Spleen (tissue), 11 donors: ENCODE data around the gene SLF1. TPM values are rescaled to one million over a fixed set of nuclear protein-coding genes. Genes with fewer than 3 reads are reported as not detected.

Experiments used
- DNase-seq: peaks from one replicate; pipeline ENCODE4 v3.0.0-alpha.2; 2020
- H3K27ac ChIP-seq, 8 donors: fragments of 200-600 bp; sonication (generic) in 7 of 8; 1 replicate in 4 of 8; 2 replicates in 4 of 8; pipeline versions ENCODE4 v1.5.0 to v1.8.0; 2016 to 2021; ENCODE audit warnings: inconsistent platforms in 4 of 8, mild to moderate bottlenecking in 4 of 8, moderate library complexity in 1 of 8
- H3K27me3 ChIP-seq, 7 donors: fragments of 200-600 bp; sonication (generic) in 6 of 7; replicated peaks in 1 of 7; 1 replicate in 4 of 7; 2 replicates in 3 of 7; pipeline versions ENCODE4 v1.5.0 to v1.8.0; 2016 to 2021; ENCODE audit warnings: inconsistent platforms in 3 of 7, mild to moderate bottlenecking in 1 of 7
- H3K36me3 ChIP-seq, 6 donors: fragments of 200-600 bp; sonication (generic) in 5 of 6; 1 replicate in 4 of 6; 2 replicates in 2 of 6; pipeline versions ENCODE4 v1.5.0 to v1.8.0; 2016 to 2021; ENCODE audit warnings: inconsistent platforms in 2 of 6
- H3K4me1 ChIP-seq, 6 donors: fragments of 200-600 bp; sonication (generic) in 5 of 6; 1 replicate in 3 of 6; 2 replicates in 3 of 6; pipeline versions ENCODE4 v1.5.0 to v1.8.0; 2016 to 2021; ENCODE audit warnings: inconsistent platforms in 3 of 6
- H3K4me3 ChIP-seq, 8 donors: fragments of 200-600 bp; sonication (generic) in 7 of 8; 1 replicate in 4 of 8; 2 replicates in 4 of 8; pipeline versions ENCODE4 v1.5.0 to v1.8.0; 2016 to 2021; ENCODE audit warnings: inconsistent platforms in 4 of 8, mild to moderate bottlenecking in 4 of 8, moderate library complexity in 2 of 8
- H3K9me3 ChIP-seq, 8 donors: fragments of 200-600 bp; sonication (generic) in 7 of 8; 1 replicate in 4 of 8; 2 replicates in 4 of 8; pipeline versions ENCODE4 v1.5.0 to v1.8.0; 2016 to 2021; ENCODE audit warnings: inconsistent platforms in 4 of 8
- POLR2A ChIP-seq, 3 donors: fragments of 450-650 bp; IDR thresholded peaks; one replicate each; pipeline ENCODE4 v1.5.1; 2017; ENCODE audit warnings: antibody characterized with exemption in 3 of 3, mild to moderate bottlenecking in 1 of 3
- POLR2AphosphoS5 ChIP-seq, 3 donors: sonication (generic); formaldehyde crosslinking; IDR thresholded peaks; one replicate each; pipeline ENCODE4 v1.5.1; 2017; ENCODE audit warnings: antibody characterized with exemption in 3 of 3
- WGBS, 5 donors: extraction: QIAGEN DNeasy Blood & Tissue Kit in 3 of 5; methylation state at CpG; one replicate each; pipeline versions ENCODE4 v1.1.5 to v1.1.7; 2013 to 2018; 5-methylcytosine and 5-hydroxymethylcytosine counted together
- intact Hi-C: fragments of 100-400 bp; cut with DNase I; formaldehyde crosslinking; loops from one replicate; pipeline ENCODE4 v1.15.0; 2023; ENCODE audit warnings: low total_unique reads
- polyA plus RNA-seq, 3 donors: library from polyadenylated mRNA; stranded (reverse); fragments of 200-250 nt; gene quantifications; one replicate each; pipeline ENCODE4 v1.2.1, GENCODE V29; 2013
- total RNA-seq, 7 donors: library from RNA; depleted of rRNA in 3 of 7; stranded (reverse); fragments of >200 nt in 3 of 7; fragmentation: NEBNext Ultra II Directional in 4 of 7; extraction: Animal tissue kit (Norgen Biotek cat#: 25700) in 4 of 7; gene quantifications; one replicate each; pipeline versions ENCODE4 v1.1.0 to v1.2.1, GENCODE V29; 2016 to 2021
- TF ChIP-seq, protein P1 (sequence below), 11 experiments: fragments of 200-600 bp in 7 of 11; fragments of 450-650 bp in 4 of 11; sonication (generic) in 4 of 11; IDR thresholded peaks in 8 of 11; conservative IDR thresholded peaks in 3 of 11; 1 replicate in 7 of 11; 2 replicates in 4 of 11; pipeline versions ENCODE4 v1.4.0 to v1.8.0; 2016 to 2021; ENCODE audit warnings: antibody characterized with exemption in 11 of 11, inconsistent platforms in 4 of 11, mild to moderate bottlenecking in 1 of 11
- donor health status: healthy with polysubstance abuse.
- donor health status: DM: no; HTN: no; CAD: no; lungs with moderate emphysema.
- donor health status: DM: no; HTN: no; CAD: no.
- donor health status: Bipolar disorder and iron deficiency.
- donor health status: healthy.
- donor health status: DM: no; HTN: no; CAD: no.
- donor health status: DM: yes; HTN: yes; CAD: no.

The SLF1 gene
- total and polyA plus RNA-seq, 10 donors, result 5.0 to 18.7 (median 9.9) TPM

GRCh38 chr5:94691949-94692348 is 73.5 kb downstream of the SLF1 start:
- H3K36me3 ChIP-seq, result peaks cover 0 to 79% (median 20%) of the 10 kb centered on the region in 6 donors
- intact Hi-C loops, result loop anchor here (10.0 kb wide), 1 partner anchor 167 kb away; no protein-coding TSS in a partner anchor
- no peak overlapping the region for H3K27ac ChIP-seq
- no peak for DNase-seq
- peak in 1 of 3 donors; percentile 8 for TF ChIP-seq POLR2AphosphoS5 (IDR thresholded peaks at IDR 0.05)
- TF ChIP-seq POLR2A (IDR thresholded peaks at IDR 0.05), result no peak
- no peaks in the 10 kb centered on the region for H3K9me3 ChIP-seq
- 38 to 70% (median 55%) methylated on average over 4 of the region's 4 CpGs for WGBS, 5 donors
- H3K4me1 ChIP-seq, result peaks cover 0 to 17% (median 5%) of the 10 kb centered on the region in 6 donors
- no peak overlapping the region for H3K4me3 ChIP-seq
- H3K27me3 ChIP-seq, result no peaks in the 10 kb centered on the region

GRCh38 chr5:94692581-94692980 is 74.1 kb downstream of the SLF1 start:
- no peak for DNase-seq
- Histone ChIP-seq H3K4me3 (no peak overlapping the region), H3K9me3 (no peaks in the 10 kb centered on the region), H3K36me3 (peaks cover 0 to 73% (median 15%) of the 10 kb centered on the region in 6 donors), H3K4me1 (peaks cover 0 to 17% (median 5%) of the 10 kb centered on the region in 6 donors), H3K27ac (no peak overlapping the region), H3K27me3 (no peaks in the 10 kb centered on the region)
- 86 to 96% (median 91%) methylated on average over 3 of the region's 3 CpGs for WGBS, 5 donors
- intact Hi-C loops, result loop anchor here (10.0 kb wide), 1 partner anchor 168 kb away; no protein-coding TSS in a partner anchor
- TF ChIP-seq POLR2AphosphoS5 (IDR thresholded peaks at IDR 0.05) (no peak), POLR2A (IDR thresholded peaks at IDR 0.05) (no peak)
- TF ChIP-seq, protein P1, sequence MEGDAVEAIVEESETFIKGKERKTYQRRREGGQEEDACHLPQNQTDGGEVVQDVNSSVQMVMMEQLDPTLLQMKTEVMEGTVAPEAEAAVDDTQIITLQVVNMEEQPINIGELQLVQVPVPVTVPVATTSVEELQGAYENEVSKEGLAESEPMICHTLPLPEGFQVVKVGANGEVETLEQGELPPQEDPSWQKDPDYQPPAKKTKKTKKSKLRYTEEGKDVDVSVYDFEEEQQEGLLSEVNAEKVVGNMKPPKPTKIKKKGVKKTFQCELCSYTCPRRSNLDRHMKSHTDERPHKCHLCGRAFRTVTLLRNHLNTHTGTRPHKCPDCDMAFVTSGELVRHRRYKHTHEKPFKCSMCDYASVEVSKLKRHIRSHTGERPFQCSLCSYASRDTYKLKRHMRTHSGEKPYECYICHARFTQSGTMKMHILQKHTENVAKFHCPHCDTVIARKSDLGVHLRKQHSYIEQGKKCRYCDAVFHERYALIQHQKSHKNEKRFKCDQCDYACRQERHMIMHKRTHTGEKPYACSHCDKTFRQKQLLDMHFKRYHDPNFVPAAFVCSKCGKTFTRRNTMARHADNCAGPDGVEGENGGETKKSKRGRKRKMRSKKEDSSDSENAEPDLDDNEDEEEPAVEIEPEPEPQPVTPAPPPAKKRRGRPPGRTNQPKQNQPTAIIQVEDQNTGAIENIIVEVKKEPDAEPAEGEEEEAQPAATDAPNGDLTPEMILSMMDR (IDR thresholded peaks at IDR 0.05 in 8 of 11, conservative IDR thresholded peaks at IDR 0.05 in 3 of 11), result no peak

DNA sequence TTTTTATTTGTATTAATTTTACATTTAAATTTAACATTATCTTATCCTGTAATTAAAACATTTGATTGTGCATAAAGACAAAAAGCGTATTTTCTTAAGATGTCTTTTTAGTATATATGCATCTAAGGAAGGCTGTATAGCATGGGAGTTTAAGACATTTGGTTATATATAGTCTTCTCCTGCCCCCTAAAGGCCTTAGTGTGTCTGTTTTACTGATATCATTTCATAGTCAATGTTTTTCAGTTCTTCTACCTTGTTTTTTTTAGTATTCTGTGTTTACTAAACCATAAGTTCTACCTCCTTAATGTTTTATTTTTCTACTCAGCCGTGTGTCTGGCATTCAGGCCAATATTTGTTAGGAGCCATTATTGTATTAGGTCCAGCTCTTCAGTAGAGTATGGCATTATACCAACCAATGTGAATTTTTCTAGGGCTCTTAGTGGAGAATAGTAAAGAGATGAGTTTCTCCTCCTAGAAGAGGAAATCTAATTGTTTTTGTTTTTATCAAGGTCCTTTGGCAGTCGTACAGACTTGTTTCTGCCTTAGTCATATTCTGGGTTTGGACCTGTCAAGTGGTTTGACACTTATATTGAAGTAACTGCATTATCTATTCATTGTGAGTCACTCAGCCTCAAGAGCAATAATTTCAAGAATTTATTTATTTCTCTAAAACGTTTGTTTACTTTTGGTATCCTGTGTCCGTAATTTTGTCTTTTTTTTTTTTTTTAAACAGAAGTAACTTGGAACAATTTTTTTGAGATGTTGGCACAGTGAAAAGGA is 74.8 kb downstream of the SLF1 start:
- DNase-seq, result no peak
- Histone ChIP-seq H3K9me3 (no peaks in the 10 kb centered on the region), H3K36me3 (peaks cover 0 to 70% (median 13%) of the 10 kb centered on the region in 6 donors), H3K27me3 (no peaks in the 10 kb centered on the region), H3K4me3 (no peak overlapping the region), H3K27ac (no peak overlapping the region), H3K4me1 (peaks cover 0 to 17% (median 5%) of the 10 kb centered on the region in 6 donors)
- intact Hi-C loops, result loop anchor here (10.0 kb wide), 1 partner anchor 168 kb away; no protein-coding TSS in a partner anchor
- WGBS, 5 donors, result 54 to 75% (median 66%) methylated on average over 5 of the region's 5 CpGs
- TF ChIP-seq, protein P1 (IDR thresholded peaks at IDR 0.05 in 8 of 11, conservative IDR thresholded peaks at IDR 0.05 in 3 of 11), result peak in 8 of 11 experiments; percentile 27 to 58 (median 44)
- no peak for TF ChIP-seq POLR2A (IDR thresholded peaks at IDR 0.05)

DNA sequence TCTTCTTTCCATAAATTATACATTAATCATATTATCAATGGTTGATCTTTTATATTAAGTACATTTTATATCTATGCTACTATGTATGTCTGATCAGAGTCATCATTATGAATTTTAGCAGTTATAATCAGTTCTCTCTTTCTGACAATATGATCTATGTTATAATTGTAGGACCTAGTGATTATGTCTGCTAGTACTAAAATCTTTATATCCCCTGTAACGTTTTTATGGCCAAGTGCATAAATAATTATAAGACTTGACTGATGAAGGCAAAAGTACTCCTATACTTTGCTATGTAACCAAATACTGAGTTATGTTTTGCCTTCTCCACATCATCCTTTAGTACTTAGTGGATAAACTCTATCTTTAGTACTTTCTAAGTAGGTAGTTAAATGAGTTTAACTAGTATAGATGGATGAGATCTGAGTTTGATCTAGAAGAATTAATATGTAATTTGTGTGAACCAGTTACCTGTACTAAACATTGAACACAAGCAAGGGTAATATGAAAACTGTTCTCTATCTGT is 75.4 kb downstream of the SLF1 start:
- no peak for DNase-seq
- 72 to 88% (median 82%) methylated on average over 1 of the region's 1 CpG for WGBS, 5 donors
- no peaks in the 10 kb centered on the region for H3K9me3 ChIP-seq
- H3K4me3 ChIP-seq, result no peak overlapping the region
- TF ChIP-seq, protein P1 (IDR thresholded peaks at IDR 0.05 in 8 of 11, conservative IDR thresholded peaks at IDR 0.05 in 3 of 11), result no peak
- TF ChIP-seq POLR2AphosphoS5 (IDR thresholded peaks at IDR 0.05), result no peak
- TF ChIP-seq POLR2A (IDR thresholded peaks at IDR 0.05), result no peak
- intact Hi-C loops, result loop anchor here (10.0 kb wide), 1 partner anchor 169 kb away; no protein-coding TSS in a partner anchor
- H3K36me3 ChIP-seq, result peaks cover 0 to 63% (median 11%) of the 10 kb centered on the region in 6 donors
- H3K27me3 ChIP-seq, result no peaks in the 10 kb centered on the region
- H3K4me1 ChIP-seq, result peaks cover 0 to 17% (median 5%) of the 10 kb centered on the region in 6 donors
- no peak overlapping the region for H3K27ac ChIP-seq
